ENCODE data around the gene N4BP2L1.

- no peak for TF ChIP-seq CTCF (IDR thresholded peaks at IDR 0.05)
- no peak for TF ChIP-seq POLR2A (IDR thresholded peaks at IDR 0.05)
- no peak for TF ChIP-seq POLR2AphosphoS5 (IDR thresholded peaks at IDR 0.05; ENCODE audit: insufficient read depth in 1 of 2, low read depth in 1 of 2)
Measured at GRCh38 chr13:32431361-32431760, 3.4 kb upstream of the N4BP2L1 start.
